B cell (primary cell): ENCODE measurements around the gene RASL10B.

Experiments
- CTCF ChIP-seq: fragments of 200-600 bp; IDR thresholded peaks from one replicate; pipeline ENCODE4 v1.8.0; 2022; ENCODE audit warnings: antibody characterized with exemption, mild to moderate bottlenecking
- EZH2 ChIP-seq: IDR thresholded peaks from 2 replicates; pipeline ENCODE4 v1.6.1; 2012; ENCODE audit warnings: borderline replicate concordance, low read depth, mild to moderate bottlenecking, moderate library complexity, low read length; ENCODE audit not compliant: insufficient read depth, poor library complexity, severe bottlenecking

DNA sequence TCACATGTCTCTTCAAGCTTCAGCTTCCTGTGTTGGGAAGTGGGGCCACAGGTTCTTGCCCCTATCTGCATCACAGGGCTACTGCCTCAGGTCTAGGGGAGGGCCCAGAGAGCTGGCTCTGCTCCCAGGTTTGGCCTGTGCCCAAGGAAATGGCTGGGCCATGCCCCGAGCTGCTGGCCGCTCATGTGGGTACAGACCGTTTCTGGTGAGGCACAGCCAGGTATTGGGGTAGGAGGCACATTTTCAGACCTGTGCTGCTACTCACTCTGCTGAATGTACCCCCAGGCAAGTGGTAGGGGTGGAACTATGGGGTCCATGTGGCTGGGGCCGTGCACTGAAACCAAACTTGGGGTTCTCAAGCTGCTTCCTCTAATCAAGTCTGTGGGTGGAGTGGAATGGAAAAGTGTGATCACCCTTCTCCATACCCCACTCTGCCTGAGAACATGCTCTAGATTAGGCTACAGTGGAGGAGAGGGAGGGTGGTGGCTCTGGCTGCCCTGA, 17.0 kb downstream of the RASL10B start:
- TF ChIP-seq CTCF: no peak
- TF ChIP-seq EZH2: no peak
